NCI-H2196 treated with DMSO at 0.1 percent for 48 hours (cell line): ENCODE results near the gene RPP14.
"Not testable (repeated sequence)": the region's sequence is repeated elsewhere in the genome, so short reads cannot be mapped to it uniquely, and the experiment has no call there.

Source experiments
- DNase-seq: peaks from one replicate; lab custom pipeline; 2025; ENCODE audit not compliant: unreplicated experiment; lab: John Stamatoyannopoulos, UW

RPP14 gene

GRCh38 chr3:58290446-58290845 lies 15.6 kb upstream of the RPP14 start:
- DNase-seq, result not testable (repeated sequence)

- DNase-seq, result no peak
Observed at GRCh38 chr3:58291671-58292338, 14.2 kb upstream of the RPP14 start.

- DNase-seq, result no peak
Observed at GRCh38 chr3:58292866-58293265, 13.2 kb upstream of the RPP14 start.

GRCh38 chr3:58293516-58293915 lies 12.5 kb upstream of the RPP14 start:
- no peak for DNase-seq

- no peak for DNase-seq
Observed at GRCh38 chr3:58296269-58296668, 9.8 kb upstream of the RPP14 start.

- no peak for DNase-seq
Observed at GRCh38 chr3:58296843-58297242, 9.2 kb upstream of the RPP14 start.

- DNase-seq, result no peak
Observed at GRCh38 chr3:58298190-58298589, 7.9 kb upstream of the RPP14 start.

- DNase-seq, result no peak
Observed at GRCh38 chr3:58299075-58299474, 7.0 kb upstream of the RPP14 start.

GRCh38 chr3:58299839-58300516 lies 6.1 kb upstream of the RPP14 start:
- no peak for DNase-seq

- no peak for DNase-seq
Observed at GRCh38 chr3:58307639-58308215, 1.7 kb downstream of the RPP14 start.

GRCh38 chr3:58308728-58309127 lies 2.7 kb downstream of the RPP14 start:
- DNase-seq, result no peak

GRCh38 chr3:58317811-58318210 lies 11.8 kb downstream of the RPP14 start:
- no peak for DNase-seq

- DNase-seq, result no peak
Observed at GRCh38 chr3:58321791-58322190, 15.7 kb downstream of the RPP14 start.

- no peak for DNase-seq
Observed at GRCh38 chr3:58322793-58323192, 16.7 kb downstream of the RPP14 start.

GRCh38 chr3:58323529-58324390 lies 17.7 kb downstream of the RPP14 start:
- no peak for DNase-seq

GRCh38 chr3:58324391-58325390 lies 18.6 kb downstream of the RPP14 start:
- no peak for DNase-seq

GRCh38 chr3:58325525-58325992 lies 19.5 kb downstream of the RPP14 start:
- no peak for DNase-seq

GRCh38 chr3:58326267-58326900 lies 20.3 kb downstream of the RPP14 start:
- DNase-seq, result no peak

- no peak for DNase-seq
Observed at GRCh38 chr3:58329150-58329921, 23.3 kb downstream of the RPP14 start.
